NAMALWA (cell line): ENCODE data around the gene NKAIN2.

Experiments used
- DNase-seq: peaks from one replicate; pipeline ENCODE4 v3.0.0-alpha.2; 2015; ENCODE audit warnings: low spot score

The NKAIN2 gene

GRCh38 chr6:124029567-124029966 lies 225.9 kb downstream of the NKAIN2 start:
- DNase-seq, result no peak

- DNase-seq, result no peak
Observed at GRCh38 chr6:124033501-124033900, 229.8 kb downstream of the NKAIN2 start.

GRCh38 chr6:124036384-124036783 lies 232.7 kb downstream of the NKAIN2 start:
- no peak for DNase-seq

GRCh38 chr6:124040655-124041054 lies 237.0 kb downstream of the NKAIN2 start:
- DNase-seq, result no peak

- DNase-seq, result no peak
Observed at GRCh38 chr6:124052120-124052519, 248.5 kb downstream of the NKAIN2 start.

GRCh38 chr6:124053315-124053714 lies 249.7 kb downstream of the NKAIN2 start:
- no peak for DNase-seq

GRCh38 chr6:124054034-124054433 lies 250.4 kb downstream of the NKAIN2 start:
- no peak for DNase-seq

- no peak for DNase-seq
Observed at GRCh38 chr6:124055395-124055794, 251.7 kb downstream of the NKAIN2 start.

- no peak for DNase-seq
Observed at GRCh38 chr6:124055963-124056362, 252.3 kb downstream of the NKAIN2 start.

GRCh38 chr6:124056407-124057334 lies 253.0 kb downstream of the NKAIN2 start:
- no peak for DNase-seq

GRCh38 chr6:124057461-124057860 lies 253.8 kb downstream of the NKAIN2 start:
- DNase-seq, result no peak

- no peak for DNase-seq
Observed at GRCh38 chr6:124064317-124065113, 260.9 kb downstream of the NKAIN2 start.

GRCh38 chr6:124066269-124066668 lies 262.6 kb downstream of the NKAIN2 start:
- DNase-seq, result no peak

GRCh38 chr6:124066946-124067552 lies 263.4 kb downstream of the NKAIN2 start:
- no peak for DNase-seq

GRCh38 chr6:124069230-124069950 lies 265.7 kb downstream of the NKAIN2 start:
- no peak for DNase-seq

GRCh38 chr6:124073021-124073420 lies 269.4 kb downstream of the NKAIN2 start:
- DNase-seq, result no peak

- DNase-seq, result no peak
Observed at GRCh38 chr6:124073820-124074587, 270.3 kb downstream of the NKAIN2 start.

- no peak for DNase-seq
Observed at GRCh38 chr6:124074606-124075005, 270.9 kb downstream of the NKAIN2 start.

GRCh38 chr6:124076336-124077048 lies 272.8 kb downstream of the NKAIN2 start:
- no peak for DNase-seq

- no peak for DNase-seq
Observed at GRCh38 chr6:124078169-124078568, 274.5 kb downstream of the NKAIN2 start.
